Liver (tissue), 2 donors: ENCODE data around the gene KAZN.

ENCODE experiments used
- FOXA1 ChIP-seq: IDR thresholded peaks from 2 replicates; pipeline ENCODE4 v1.6.1; 2016; ENCODE audit warnings: antibody characterized with exemption
- JUND ChIP-seq, 2 donors: IDR thresholded peaks; 2 replicates each; pipeline ENCODE4 v1.6.1; 2016; ENCODE audit warnings: antibody characterized with exemption in 2 of 2
- ZBTB33 ChIP-seq: IDR thresholded peaks from 2 replicates; pipeline ENCODE4 v1.6.1; 2016; ENCODE audit warnings: antibody characterized with exemption
- donor health status: healthy.

- no peak for TF ChIP-seq JUND (IDR thresholded peaks at IDR 0.05)
- TF ChIP-seq FOXA1 = no peak
- TF ChIP-seq ZBTB33 = no peak
These were observed 50.7 kb downstream of the KAZN start for GRCh38 chr1:14648896-14649855.
